Coronary artery (tissue), 2 donors: ENCODE results near the gene MTERF4.

Experiments
- DNase-seq: peaks from one replicate; pipeline ENCODE4 v3.0.0-alpha.2; 2017; ENCODE audit warnings: low spot score
- H3K27ac ChIP-seq, 2 donors: fragments of 200-600 bp; sonication (generic); one replicate each; pipeline ENCODE4 v1.5.1; 2016 to 2019
- H3K4me3 ChIP-seq: fragments of 200-600 bp; sonication (generic); 2 replicates; pipeline ENCODE4 v1.5.1; 2016; ENCODE audit warnings: mild to moderate bottlenecking, moderate library complexity
- TF ChIP-seq, protein P1 (sequence below): fragments of 200-600 bp; sonication (generic); IDR thresholded peaks from one replicate; pipeline ENCODE4 v1.5.1; 2019; ENCODE audit warnings: antibody characterized with exemption

The MTERF4 gene

DNA sequence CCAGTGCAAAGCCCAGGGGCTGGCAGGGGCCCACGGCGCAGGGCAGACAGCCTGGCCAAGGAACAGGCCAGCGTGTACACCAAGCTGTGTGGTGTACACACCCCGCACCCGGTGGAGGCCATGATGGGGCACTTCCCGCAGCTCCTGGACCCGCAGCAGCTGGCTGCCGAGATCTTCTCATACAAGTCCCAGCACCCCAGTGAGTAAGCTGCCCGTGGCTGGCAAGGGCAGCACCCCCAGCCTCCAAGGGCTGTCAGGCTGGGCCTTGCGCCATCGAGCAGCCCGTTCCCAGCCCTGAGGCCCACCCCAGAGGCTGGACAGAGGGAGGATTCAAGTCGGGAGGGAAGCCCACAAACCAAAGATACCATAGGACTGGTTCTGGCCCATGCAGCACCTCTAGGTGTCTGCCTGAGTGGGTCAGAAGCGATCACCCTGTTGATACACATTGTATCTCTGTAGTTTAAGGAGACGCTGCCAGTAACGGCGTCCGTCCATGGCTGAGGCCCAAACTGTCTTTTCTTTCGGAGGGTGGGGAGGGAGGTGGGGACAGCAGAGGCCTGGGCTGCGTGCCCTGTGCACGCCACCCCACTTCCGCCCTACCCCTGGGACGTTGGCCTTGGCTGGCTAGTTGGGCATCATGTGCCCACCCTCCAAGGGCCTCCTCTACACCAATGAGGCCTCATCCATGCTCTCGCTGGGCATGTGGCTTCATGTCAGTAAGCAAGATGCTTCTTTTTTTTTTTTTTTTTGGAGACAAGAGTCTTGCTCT lies 16.8 kb upstream of the MTERF4 start:
- H3K4me3 ChIP-seq: no peak overlapping the region
- no peak overlapping the region for H3K27ac ChIP-seq
- DNase-seq: no peak
- TF ChIP-seq, protein P1, sequence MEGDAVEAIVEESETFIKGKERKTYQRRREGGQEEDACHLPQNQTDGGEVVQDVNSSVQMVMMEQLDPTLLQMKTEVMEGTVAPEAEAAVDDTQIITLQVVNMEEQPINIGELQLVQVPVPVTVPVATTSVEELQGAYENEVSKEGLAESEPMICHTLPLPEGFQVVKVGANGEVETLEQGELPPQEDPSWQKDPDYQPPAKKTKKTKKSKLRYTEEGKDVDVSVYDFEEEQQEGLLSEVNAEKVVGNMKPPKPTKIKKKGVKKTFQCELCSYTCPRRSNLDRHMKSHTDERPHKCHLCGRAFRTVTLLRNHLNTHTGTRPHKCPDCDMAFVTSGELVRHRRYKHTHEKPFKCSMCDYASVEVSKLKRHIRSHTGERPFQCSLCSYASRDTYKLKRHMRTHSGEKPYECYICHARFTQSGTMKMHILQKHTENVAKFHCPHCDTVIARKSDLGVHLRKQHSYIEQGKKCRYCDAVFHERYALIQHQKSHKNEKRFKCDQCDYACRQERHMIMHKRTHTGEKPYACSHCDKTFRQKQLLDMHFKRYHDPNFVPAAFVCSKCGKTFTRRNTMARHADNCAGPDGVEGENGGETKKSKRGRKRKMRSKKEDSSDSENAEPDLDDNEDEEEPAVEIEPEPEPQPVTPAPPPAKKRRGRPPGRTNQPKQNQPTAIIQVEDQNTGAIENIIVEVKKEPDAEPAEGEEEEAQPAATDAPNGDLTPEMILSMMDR: no peak

DNA sequence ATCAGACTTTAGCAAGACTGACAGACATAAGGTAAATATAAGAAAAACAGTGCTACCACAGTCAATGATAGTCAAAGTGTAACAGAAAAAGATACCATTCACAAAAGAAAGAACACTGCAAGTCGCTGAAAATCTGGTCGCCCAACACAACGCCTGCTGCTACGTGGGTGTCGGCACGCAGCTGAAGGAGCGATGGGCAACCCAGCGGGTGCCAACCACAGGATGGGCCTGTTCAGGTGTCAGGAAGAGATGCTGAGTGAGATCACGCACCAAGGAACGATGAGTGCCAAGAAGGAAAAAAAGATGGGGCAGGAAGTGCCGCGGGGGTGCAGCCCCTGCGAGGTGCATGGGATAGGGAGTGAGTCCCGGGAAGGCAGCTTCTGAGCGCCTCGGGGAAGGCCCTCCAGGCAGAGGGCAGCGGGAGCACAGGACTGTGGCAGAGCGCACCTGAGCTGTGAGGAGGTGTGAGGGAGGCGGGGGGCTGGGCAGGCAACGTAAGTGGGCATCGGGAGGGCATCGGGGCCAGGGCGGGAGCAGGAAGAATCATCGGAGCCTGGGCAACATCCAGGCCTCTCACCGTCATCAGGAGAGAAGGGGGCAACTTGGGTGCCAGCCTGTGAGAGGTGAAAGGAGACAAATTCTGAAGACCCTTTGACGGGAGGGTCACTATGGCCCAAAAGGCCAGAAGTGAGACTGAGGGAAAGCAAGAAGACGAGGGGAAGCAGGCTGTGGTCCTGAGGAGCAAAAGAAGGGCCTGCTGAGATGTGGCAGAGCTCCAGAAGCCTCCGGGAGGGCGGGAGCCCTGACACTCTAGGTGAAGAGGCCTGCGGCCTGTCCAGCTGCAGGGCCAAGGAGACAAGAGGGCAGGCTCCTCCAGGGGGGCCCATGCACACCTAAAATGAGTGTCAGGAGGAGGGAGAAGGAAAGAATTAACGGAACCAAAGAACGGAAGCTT lies 14.8 kb upstream of the MTERF4 start:
- TF ChIP-seq, protein P1: no peak
- Histone ChIP-seq H3K4me3 (no peak overlapping the region), H3K27ac (no peak overlapping the region)
- DNase-seq: no peak

DNA sequence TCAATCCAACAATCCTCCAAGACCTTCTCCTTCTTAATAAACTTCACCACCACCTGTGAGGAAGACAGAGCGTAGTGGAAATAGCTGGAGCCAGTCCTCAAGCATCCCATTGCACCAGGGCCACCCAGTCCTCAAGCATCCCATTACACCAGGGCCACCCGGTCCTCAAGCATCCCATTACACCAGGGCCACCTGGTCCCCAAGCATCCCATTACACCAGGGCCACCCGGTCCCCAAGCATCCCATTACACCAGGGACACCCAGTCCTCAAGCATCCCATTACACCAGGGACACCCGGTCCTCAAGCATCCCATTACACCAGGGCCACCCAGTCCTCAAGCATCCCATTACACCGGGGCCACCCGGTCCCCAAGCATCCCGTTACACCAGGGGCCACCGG lies 13.3 kb upstream of the MTERF4 start:
- H3K27ac ChIP-seq: no peak overlapping the region
- TF ChIP-seq, protein P1: no peak
- no peak overlapping the region for H3K4me3 ChIP-seq
- DNase-seq: no peak

DNA sequence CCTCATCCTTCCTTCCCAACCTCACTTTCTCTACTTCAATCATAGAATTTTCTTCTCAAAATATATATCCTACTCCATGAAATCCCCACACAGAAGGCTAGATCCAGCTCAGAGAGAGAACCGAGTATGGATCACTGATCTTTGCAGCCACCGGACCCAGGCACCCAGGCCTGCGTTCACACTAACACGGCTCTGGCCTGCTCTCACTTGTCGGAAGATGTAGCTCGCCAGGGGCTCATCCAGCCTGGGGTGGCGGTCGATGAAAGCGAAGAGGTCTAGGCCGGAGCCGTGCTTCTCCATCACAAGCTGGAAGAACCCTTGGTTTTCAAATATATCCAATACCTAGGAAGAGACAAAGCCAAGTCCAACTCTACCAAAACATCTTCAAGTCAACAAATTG lies 12.7 kb upstream of the MTERF4 start:
- DNase-seq: no peak
- TF ChIP-seq, protein P1: no peak
- Histone ChIP-seq H3K27ac (no peak overlapping the region), H3K4me3 (no peak overlapping the region)

DNA sequence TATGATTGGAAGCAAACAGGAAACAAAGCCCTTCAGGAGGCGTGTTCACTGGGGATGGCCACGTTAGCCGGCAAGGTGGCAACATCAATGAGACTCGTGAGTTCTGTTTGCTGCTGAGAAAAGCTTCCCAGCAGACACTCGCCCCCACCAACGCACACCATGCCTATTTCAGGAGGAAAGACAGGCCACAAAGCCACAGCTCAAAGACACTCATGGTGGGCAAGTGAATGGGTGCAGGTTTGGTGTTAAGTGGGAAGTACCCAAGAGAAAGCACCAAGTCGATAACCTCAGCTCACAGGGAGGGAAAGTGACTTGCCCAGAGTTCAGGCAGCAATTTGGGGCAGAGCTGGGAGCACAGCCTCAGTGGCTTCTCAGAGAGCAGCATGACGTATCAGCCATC lies 10.5 kb upstream of the MTERF4 start:
- no peak overlapping the region for H3K27ac ChIP-seq
- DNase-seq: no peak
- H3K4me3 ChIP-seq: no peak overlapping the region
- TF ChIP-seq, protein P1: no peak

DNA sequence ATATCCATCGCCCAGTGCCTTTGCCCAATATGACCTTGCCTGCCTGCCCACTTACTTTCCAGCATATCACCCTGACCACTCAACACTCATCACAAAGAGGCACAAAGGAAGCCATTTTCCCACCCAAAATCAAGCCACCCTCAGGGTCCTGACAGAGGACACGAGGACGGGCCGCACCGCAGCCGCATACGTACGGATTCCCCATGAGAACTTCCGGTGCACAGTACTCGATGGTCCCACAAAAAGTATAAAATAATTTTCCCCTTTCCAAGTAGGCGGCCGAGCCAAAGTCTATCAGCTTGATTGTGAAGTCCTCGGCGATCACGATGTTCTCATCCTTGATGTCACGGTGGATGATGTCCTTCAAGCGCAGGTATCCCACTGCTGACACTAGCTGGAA lies 10.0 kb upstream of the MTERF4 start:
- TF ChIP-seq, protein P1: no peak
- H3K4me3 ChIP-seq: no peak overlapping the region
- no peak overlapping the region for H3K27ac ChIP-seq
- no peak for DNase-seq
